HG02981 (cell line): Measurements from ENCODE around the gene ABHD3.
A peak's percentile ranks its signal among the peaks of the same experiment; 100 is the strongest.
"Not testable (repeated sequence)": the region's sequence is repeated elsewhere in the genome, so short reads cannot be mapped to it uniquely, and the experiment has no call there.

Experiments used
- ATAC-seq: cut with Tn5 transposase; IDR thresholded peaks from one replicate; pipeline ENCODE4 v1.9.1; 2021; ENCODE audit warnings: mild to moderate bottlenecking, moderate library complexity; ENCODE audit not compliant: unreplicated experiment

The ABHD3 gene

GRCh38 chr18:21703241-21703820 is 1.2 kb downstream of the ABHD3 start:
- ATAC-seq = no peak

GRCh38 chr18:21702602-21703001 is 2.0 kb downstream of the ABHD3 start:
- ATAC-seq = no peak

- ATAC-seq = no peak
These were observed 3.0 kb downstream of the ABHD3 start for GRCh38 chr18:21701621-21702020.

GRCh38 chr18:21700528-21701075 is 4.0 kb downstream of the ABHD3 start:
- ATAC-seq = no peak

GRCh38 chr18:21693322-21693721 is 11.3 kb downstream of the ABHD3 start:
- ATAC-seq = no peak

- no peak for ATAC-seq
These were observed 14.8 kb downstream of the ABHD3 start for GRCh38 chr18:21689736-21690135.

- ATAC-seq = no peak
These were observed 18.1 kb downstream of the ABHD3 start for GRCh38 chr18:21686282-21687105.

GRCh38 chr18:21685556-21685981 is 19.0 kb downstream of the ABHD3 start:
- peak; percentile 72 for ATAC-seq

GRCh38 chr18:21684731-21685130 is 19.8 kb downstream of the ABHD3 start:
- peak; percentile 59 for ATAC-seq

- peak; percentile 35 for ATAC-seq
These were observed 22.1 kb downstream of the ABHD3 start for GRCh38 chr18:21682371-21683051.

GRCh38 chr18:21680161-21680560 is 24.4 kb downstream of the ABHD3 start:
- no peak for ATAC-seq

- no peak for ATAC-seq
These were observed 25.7 kb downstream of the ABHD3 start for GRCh38 chr18:21678859-21679258.

- ATAC-seq = not testable (repeated sequence)
These were observed 29.2 kb downstream of the ABHD3 start for GRCh38 chr18:21675354-21675753.

GRCh38 chr18:21672521-21673267 is 31.9 kb downstream of the ABHD3 start:
- ATAC-seq = no peak

GRCh38 chr18:21669736-21670285 is 34.8 kb downstream of the ABHD3 start:
- no peak for ATAC-seq

GRCh38 chr18:21664069-21664468 is 40.5 kb downstream of the ABHD3 start:
- ATAC-seq = no peak

- no peak for ATAC-seq
These were observed 41.0 kb downstream of the ABHD3 start for GRCh38 chr18:21663578-21663977.

GRCh38 chr18:21662581-21662980 is 42.0 kb downstream of the ABHD3 start:
- ATAC-seq = no peak

- peak; percentile 57 for ATAC-seq
These were observed 44.5 kb downstream of the ABHD3 start for GRCh38 chr18:21660078-21660477.

- ATAC-seq = no peak
These were observed 48.2 kb downstream of the ABHD3 start for GRCh38 chr18:21656402-21656801.

- no peak for ATAC-seq
These were observed 51.2 kb downstream of the ABHD3 start for GRCh38 chr18:21653361-21653760.
